Kidney glomerular epithelial cell (primary cell): ENCODE data around the gene MRTFB.

Experiments used
- DNase-seq: peaks from one replicate; lab custom pipeline; 2025; lab: John Stamatoyannopoulos, UW

Gene MRTFB

DNA sequence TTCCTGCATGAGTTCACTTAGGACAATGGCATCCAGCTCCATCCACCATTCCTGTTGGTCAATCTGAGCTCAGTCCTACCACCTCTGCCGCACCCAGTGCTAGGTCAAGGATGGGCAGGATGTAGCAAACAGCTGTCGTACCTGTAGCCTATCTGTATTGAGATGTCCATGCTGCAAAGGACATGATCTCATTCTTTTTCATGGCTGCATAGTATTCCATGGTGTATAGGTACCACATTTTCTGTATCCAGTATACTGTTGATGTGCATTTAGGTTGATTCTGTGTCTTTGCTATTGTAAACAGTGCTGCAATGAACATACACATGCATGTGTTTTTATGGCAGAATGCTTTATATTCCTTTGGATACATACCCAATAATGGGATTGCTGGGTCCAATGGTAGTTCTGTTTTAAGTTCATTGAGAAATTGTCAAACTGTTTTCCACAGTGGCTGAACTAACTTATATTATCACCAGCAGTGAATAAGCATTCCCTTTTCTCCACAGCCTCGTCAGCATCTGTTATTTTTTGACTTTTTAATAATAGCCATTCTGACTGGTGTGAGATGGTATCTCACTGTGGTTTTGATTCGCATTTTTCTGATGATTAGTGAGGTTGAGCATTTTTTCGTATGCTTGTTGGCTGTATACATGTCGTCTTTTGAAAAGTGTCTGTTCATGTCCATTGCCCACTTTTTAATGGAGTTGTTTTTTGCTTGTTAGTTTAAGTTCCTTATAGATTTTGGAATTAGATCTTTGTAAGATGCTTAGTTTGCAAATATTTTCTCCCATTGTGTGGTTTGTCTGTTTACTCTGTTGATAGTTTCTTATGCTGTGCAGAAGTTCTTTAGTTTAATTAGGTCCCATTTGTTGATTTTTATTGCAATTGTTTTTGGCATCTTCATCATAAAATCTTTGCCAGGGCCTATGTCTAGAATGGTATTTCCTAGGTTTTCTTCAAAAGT is 7.2 kb upstream of the MRTFB start:
- DNase-seq, result no peak

DNA sequence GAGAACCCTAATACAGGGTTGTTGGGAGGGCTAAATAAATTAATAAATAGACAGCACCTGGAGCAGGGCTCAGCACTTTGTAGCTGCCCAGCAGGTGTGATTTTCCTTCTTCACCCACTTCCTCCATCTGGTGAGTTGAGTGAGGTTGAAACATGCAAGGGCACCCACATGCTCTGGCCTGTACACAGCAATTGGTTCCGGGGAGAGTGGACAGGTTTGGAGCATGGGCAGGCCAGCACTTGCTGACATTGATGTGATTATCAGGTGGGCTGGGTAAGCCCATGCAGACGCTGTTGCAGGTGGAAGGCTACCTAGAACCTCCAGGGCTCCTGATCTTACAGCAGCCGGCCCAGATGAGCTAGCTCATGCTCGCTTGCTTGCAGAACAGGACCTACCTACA is 1.3 kb upstream of the MRTFB start:
- no peak for DNase-seq

DNA sequence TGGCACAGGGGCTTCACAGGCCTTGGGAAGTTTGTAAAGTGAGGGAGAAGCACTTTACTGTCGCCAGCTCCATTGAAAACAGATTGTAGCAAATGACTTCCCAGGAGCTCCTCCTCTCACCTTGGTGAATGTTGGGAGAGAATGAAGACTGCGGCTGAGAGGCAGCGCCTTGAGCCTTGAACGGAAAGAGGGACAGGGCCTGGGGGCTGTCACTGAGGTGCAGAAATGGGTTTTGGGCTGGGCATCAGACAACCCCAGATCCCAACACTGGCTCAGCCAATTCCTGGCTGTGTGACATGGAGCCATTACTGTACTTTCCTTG is 603 bp upstream of the MRTFB start:
- DNase-seq, result no peak

GRCh38 chr16:14071576-14072271 is 605 bp downstream of the MRTFB start:
- DNase-seq, result no peak

GRCh38 chr16:14072360-14072759 is 1.2 kb downstream of the MRTFB start:
- no peak for DNase-seq

GRCh38 chr16:14074544-14074943 is 3.4 kb downstream of the MRTFB start:
- no peak for DNase-seq

DNA sequence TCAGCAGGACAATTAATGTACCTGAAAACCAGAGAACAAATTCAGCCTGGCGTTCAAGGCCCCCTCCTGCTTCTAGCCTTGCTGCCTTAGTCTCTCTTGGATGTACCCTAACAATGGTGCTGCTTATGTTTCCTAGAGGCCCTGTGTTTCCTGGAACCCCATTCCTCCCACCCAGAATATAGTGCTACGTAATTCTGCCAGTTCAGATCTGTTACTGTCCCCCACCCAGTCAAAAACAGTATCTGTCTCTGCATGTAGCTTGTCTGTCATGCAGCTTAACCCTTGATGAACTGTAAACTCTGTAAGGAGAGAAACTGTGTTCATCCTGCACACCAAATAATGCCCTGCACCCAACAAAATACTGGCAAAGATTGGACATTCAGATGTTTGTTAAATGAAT is 6.8 kb downstream of the MRTFB start:
- no peak for DNase-seq

DNA sequence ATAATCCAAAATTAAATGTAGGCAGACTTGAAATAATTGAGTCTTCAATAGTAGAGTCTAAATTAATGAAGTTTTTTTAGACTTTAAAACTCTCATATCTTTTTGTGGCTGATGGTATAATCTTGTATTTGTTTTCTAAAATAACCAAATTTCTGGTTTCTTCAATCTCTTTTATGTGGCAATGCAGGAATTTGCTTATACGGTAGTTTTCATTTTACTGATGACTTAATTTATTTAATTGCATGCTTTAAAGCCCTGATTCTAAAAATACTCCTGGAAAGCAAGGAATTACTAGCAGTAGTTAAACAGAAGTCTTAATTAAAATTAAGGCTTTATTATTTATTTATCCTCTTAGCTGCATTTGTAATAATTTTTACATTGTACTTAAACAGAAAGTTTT is 15.4 kb downstream of the MRTFB start:
- DNase-seq, result no peak

- no peak for DNase-seq
Observed at GRCh38 chr16:14087181-14087580, 16.1 kb downstream of the MRTFB start.

- no peak for DNase-seq
Observed at GRCh38 chr16:14087590-14088154, 16.6 kb downstream of the MRTFB start.

GRCh38 chr16:14088155-14088753 is 17.1 kb downstream of the MRTFB start:
- DNase-seq, result no peak

- DNase-seq, result no peak
Observed at GRCh38 chr16:14089283-14089823, 18.2 kb downstream of the MRTFB start.

DNA sequence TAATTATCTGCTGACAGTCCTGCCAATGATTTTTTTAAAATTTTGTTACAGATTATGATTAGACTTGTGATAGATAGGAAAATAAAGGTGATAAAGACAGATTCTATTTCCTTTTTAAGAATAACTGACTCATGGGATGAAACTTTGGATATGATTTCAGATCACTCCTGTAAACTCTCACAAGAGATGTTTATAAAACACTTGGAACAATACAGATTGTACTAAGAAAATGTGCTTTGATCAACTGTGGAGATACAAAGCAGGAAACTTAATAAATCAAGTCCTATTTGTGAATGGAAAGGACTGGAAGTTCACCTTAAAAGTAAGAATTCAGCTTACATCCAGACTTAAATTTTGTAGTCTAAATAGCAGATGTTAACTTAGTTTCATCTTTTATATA is 21.4 kb downstream of the MRTFB start:
- DNase-seq, result no peak

DNA sequence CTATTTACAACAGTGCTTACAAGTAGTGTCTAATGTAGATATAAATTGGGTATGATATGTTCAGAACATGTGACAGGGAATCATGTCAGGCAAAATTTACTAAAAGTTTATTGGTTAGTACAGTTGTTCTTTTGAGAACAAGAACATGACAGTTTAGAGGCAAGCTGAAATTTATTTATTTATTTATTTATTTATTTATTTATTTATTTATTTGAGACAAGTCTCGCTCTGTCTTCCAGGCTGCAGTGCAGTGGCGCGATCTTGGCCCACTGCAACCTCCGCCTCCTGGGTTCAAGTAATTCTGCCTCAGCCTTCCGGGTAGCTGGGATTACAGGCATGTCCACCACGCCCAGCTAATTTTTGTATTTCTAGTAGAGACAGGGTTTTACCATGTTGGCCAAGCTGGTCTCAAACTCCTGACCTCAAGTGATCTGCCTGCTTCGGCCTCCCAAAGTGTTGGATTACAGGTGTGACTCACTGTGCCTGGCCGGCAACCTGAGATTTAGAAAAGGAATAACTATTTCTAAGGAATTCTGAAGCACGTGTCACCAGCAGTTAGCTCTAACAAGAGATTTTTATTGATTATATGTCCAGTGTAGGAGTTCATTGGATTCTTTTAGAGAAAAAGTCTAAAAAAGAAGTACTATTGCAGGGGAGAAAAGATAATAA is 24.9 kb downstream of the MRTFB start:
- DNase-seq, result no peak

DNA sequence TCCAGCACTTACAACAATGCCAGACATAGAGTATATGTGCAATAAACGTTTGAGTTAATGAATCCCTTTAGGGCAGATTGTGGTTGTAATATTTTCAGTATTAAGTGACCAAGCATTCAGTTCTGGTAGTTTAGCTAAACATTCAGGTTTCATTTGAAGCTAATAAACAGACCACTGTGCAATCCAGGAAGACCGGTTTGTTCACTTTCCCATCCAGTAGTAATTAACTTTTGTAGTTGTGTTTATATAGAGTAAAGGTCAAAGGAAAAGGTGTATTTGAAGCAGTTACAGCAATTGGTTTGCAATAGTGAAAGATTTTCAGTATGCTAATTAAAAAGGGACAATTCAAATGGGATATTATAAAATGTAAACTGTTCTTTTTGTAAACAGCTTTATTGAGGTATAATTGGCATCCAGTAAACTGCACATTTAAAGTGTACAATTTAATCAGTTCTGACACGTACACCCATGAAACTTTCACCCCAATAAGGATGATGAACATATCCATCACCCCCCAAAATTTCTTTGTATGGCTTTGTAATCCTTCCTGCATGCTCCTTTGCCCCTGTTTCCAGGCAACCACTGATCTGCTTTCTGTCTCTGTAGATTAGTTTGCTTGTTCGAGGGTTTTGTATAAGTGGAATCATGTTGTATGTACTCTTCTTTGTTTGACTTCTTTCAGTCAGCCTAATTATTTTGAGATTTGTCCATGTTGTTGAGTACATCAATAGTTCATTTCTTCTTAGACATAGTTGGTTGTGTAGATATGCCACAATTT is 26.3 kb downstream of the MRTFB start:
- no peak for DNase-seq

DNA sequence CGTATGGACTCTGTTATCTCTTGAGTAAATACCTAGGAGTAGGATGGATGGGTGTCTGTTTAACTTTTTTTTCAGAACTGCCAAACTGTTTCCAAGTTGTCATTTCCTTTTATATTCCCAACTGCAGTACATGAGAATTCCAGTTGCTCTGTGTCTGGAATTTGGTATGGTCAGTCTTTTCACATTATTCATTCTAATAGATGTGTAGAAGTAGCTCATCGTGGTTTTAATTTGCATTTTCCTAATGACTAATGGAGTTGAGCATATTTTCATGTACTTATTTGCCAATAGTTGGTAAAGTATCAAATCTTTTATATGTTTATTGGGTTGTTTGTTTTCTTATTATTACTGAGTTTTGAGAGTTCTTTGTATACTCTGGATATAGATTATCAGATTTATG is 27.0 kb downstream of the MRTFB start:
- peak; percentile 5 for DNase-seq

DNA sequence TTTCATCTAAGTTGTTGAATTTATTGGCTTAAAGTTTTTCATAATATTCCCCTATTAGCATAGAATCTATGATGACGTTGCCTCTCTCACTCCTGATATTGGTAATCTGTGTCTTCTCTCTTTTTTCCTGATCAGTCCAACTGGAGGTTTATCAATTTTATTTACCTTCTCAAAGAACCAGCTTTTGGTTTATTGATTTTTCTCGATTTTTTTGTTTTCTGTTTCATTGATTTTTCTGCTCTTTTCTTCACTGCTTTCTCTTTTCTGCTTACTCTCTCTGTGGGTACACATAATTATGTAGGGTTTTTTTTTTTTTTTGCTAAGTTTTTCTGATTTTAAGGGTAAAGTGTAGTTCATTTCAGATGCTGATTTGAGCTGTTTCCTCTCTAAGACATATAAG is 29.7 kb downstream of the MRTFB start:
- DNase-seq, result no peak

- DNase-seq, result no peak
Observed at GRCh38 chr16:14101415-14101814, 30.3 kb downstream of the MRTFB start.

DNA sequence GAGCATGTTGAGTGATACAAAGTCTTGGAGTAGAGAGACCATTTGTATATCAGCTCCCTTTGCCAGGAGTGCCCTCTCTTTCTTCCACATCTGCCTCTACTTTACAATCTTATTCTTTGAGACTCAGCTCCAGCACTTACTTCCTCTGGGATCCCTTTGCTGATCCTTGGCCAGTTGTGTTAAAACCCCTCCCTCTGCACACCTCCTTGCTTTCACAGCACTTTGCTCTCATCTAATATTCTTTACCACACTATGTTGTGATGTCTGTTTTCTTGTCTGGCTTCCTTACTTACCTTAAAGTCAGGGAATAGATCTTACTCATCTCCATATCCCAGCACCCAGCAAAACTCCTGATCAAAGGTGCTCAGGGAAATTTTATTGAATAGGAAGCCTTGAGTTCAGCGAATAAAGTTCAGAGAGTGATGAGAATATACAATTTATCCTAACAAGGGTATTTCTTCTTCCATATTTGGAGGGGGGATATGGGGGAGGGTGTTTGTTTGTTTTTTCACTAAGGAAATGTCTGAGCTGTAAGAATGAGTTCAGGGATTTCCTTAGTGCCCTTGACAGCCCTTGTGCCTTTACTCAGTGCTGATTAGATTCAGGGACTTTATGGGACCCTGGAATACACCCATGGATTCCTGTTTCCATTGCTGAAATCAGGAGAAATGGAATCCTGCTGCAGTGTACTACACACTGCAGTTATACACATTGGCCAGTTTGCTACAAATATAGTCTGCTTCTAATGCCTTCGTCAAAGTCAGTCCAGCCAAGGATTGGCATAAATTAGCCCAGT is 32.0 kb downstream of the MRTFB start:
- no peak for DNase-seq

DNA sequence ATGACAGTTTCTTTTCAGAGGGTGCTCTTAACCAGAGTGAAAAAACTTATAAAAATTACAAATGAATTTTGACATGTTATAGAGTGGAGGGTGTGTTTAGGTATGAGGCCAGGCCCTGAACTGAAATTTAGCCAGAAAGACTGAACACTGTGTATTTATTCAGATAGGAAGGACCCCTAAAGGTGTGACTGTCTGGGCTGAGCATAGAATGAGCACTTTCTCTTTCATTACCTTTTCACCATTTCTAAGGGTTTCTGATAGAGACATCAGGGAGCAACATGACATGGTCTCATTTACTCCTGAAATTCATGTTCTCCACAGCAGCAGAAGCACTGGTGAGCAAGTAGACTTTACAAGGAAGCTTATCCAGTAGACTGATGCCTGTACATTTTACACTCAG is 32.9 kb downstream of the MRTFB start:
- DNase-seq, result no peak
